H1 (cell line): ENCODE results near the gene OLFML2A. TPM values are rescaled to one million over a fixed set of nuclear protein-coding genes. Genes with fewer than 3 reads are reported as not detected.

ENCODE experiments used
- ASH2L ChIP-seq: fragments of 200-600, 300-600 bp; sonication (generic); IDR thresholded peaks from one replicate; pipeline ENCODE4 v1.7.1; 2017; ENCODE audit warnings: low read length
- BCL11A ChIP-seq, 2 experiments: IDR thresholded peaks; one replicate each; pipeline ENCODE4 v1.6.1; 2011; ENCODE audit warnings: low read depth in 2 of 2, low read length in 2 of 2, mild to moderate bottlenecking in 2 of 2
- BRCA1 ChIP-seq: IDR thresholded peaks from 2 replicates; pipeline ENCODE4 v1.6.1; 2012; ENCODE audit warnings: low read depth, low read length, improper control_type of control experiment
- CBX5 ChIP-seq: fragments of 300-800, 300-1000 bp; sonication (generic); IDR thresholded peaks from 2 replicates; pipeline ENCODE4 v1.7.1; 2016; ENCODE audit warnings: antibody characterized with exemption, low read length, low read depth
- CBX8 ChIP-seq: fragments of 300-800, 300-1000 bp; sonication (generic); IDR thresholded peaks from 2 replicates; pipeline ENCODE4 v1.7.1; 2016; ENCODE audit warnings: low read depth, low read length, borderline replicate concordance
- CEBPB ChIP-seq: IDR thresholded peaks from 2 replicates; pipeline ENCODE4 v1.6.1; 2012; ENCODE audit warnings: low read depth, low read length
- CTCF ChIP-seq, 3 experiments: IDR thresholded peaks; 1 replicate in 2 of 3; 2 replicates in 1 of 3; pipeline versions ENCODE4 v1.5.1 to v1.6.1; 2011; ENCODE audit warnings: low read length in 3 of 3, mild to moderate bottlenecking in 3 of 3, inconsistent platforms in 2 of 3, low read depth in 1 of 3, moderate library complexity in 1 of 3; ENCODE audit not compliant: insufficient read depth in 1 of 3; ENCODE audit errors: control extremely low read depth in 1 of 3
- EGR1 ChIP-seq: IDR thresholded peaks from 2 replicates; pipeline ENCODE4 v1.6.1; 2011; ENCODE audit warnings: low read depth, low read length, borderline replicate concordance
- EZH2 ChIP-seq: fragments of 200-600 bp; sonication (generic); IDR thresholded peaks from 2 replicates; pipeline ENCODE4 v1.7.1; 2012; ENCODE audit warnings: low read depth, mild to moderate bottlenecking, moderate library complexity, low read length, inconsistent platforms; ENCODE audit not compliant: severe bottlenecking
- GTF2F1 ChIP-seq: IDR thresholded peaks from 2 replicates; pipeline ENCODE4 v1.6.1; 2012; ENCODE audit warnings: low read depth, low read length, improper control_type of control experiment, borderline replicate concordance
- HDAC2 ChIP-seq, 2 experiments: fragments of 300-600 bp in 1 of 2; sonication (generic) in 1 of 2; IDR thresholded peaks; 2 replicates each; pipeline ENCODE4 v1.6.1; 2011 to 2012; ENCODE audit warnings: low read depth in 2 of 2, low read length in 2 of 2, mild to moderate bottlenecking in 2 of 2, moderate library complexity in 2 of 2, borderline replicate concordance in 1 of 2, inconsistent platforms in 1 of 2
- JUN ChIP-seq: IDR thresholded peaks from 2 replicates; pipeline ENCODE4 v1.6.1; 2011; ENCODE audit warnings: low read depth, mild to moderate bottlenecking, improper control_type of control experiment, low read length
- JUND ChIP-seq: IDR thresholded peaks from 2 replicates; pipeline ENCODE4 v1.6.1; 2011; ENCODE audit warnings: mild to moderate bottlenecking, improper control_type of control experiment, low read length
- RNF2 ChIP-seq: fragments of 200-900, 300-1000 bp; sonication (generic); IDR thresholded peaks from 2 replicates; pipeline ENCODE4 v1.7.1; 2016; ENCODE audit warnings: borderline replicate concordance, low read depth, mild to moderate bottlenecking, antibody characterized with exemption, low read length; ENCODE audit not compliant: poor library complexity, severe bottlenecking; ENCODE audit errors: missing control alignments
- SP4 ChIP-seq: IDR thresholded peaks from 2 replicates; pipeline ENCODE4 v1.6.1; 2012; ENCODE audit warnings: low read length, inconsistent platforms
- SRF ChIP-seq: IDR thresholded peaks from 2 replicates; pipeline ENCODE4 v1.6.1; 2011; ENCODE audit warnings: mild to moderate bottlenecking, low read depth, low read length, moderate library complexity
- SUZ12 ChIP-seq: fragments of 200-600 bp; sonication (generic); IDR thresholded peaks from 2 replicates; pipeline ENCODE4 v1.6.1; 2012; ENCODE audit warnings: mild to moderate bottlenecking, inconsistent platforms, low read length, moderate library complexity, mixed read lengths
- TAF1 ChIP-seq: IDR thresholded peaks from 2 replicates; pipeline ENCODE4 v1.6.1; 2011; ENCODE audit warnings: mild to moderate bottlenecking, low read depth, low read length
- TAF7 ChIP-seq: optimal IDR thresholded peaks from 2 replicates; pipeline ENCODE3; 2011; ENCODE audit warnings: low read depth, mild to moderate bottlenecking, inconsistent platforms, low read length, moderate library complexity, borderline replicate concordance
- TCF12 ChIP-seq: IDR thresholded peaks from 2 replicates; pipeline ENCODE4 v1.6.1; 2011; ENCODE audit warnings: low read depth, mild to moderate bottlenecking, low read length
- TEAD4 ChIP-seq: IDR thresholded peaks from 2 replicates; pipeline ENCODE4 v1.6.1; 2012; ENCODE audit warnings: low read depth, low read length, inconsistent platforms, mixed read lengths
- polyA plus RNA-seq, 7 experiments: library from polyadenylated mRNA; depleted of rRNA in 3 of 7; stranded (reverse) in 5 of 7; unstranded in 2 of 7; fragments of >200 nt in 5 of 7; fragments of 200-250 nt in 2 of 7; gene quantifications; 1 replicate in 5 of 7; 2 replicates in 1 of 7; 4 replicates in 1 of 7; pipeline versions ENCODE4 v1.2.1 to v1.2.3, GENCODE V29; 2011 to 2013; ENCODE audit warnings: missing spikeins in 2 of 7, mixed read lengths in 2 of 7
- total RNA-seq: library from RNA; stranded (reverse); fragmentation: NEBNext Ultra II Directional; extraction: Animal tissue kit (Norgen Biotek cat#: 25700); gene quantifications from 2 replicates; pipeline ENCODE4 v1.2.1, GENCODE V29; 2021

Gene OLFML2A
- total and polyA plus RNA-seq, 2 of the 8 experiments (the other 6 are each of a cell fraction or from before 2014, with no cell fraction given) = 7.8 to 11.5 TPM

DNA sequence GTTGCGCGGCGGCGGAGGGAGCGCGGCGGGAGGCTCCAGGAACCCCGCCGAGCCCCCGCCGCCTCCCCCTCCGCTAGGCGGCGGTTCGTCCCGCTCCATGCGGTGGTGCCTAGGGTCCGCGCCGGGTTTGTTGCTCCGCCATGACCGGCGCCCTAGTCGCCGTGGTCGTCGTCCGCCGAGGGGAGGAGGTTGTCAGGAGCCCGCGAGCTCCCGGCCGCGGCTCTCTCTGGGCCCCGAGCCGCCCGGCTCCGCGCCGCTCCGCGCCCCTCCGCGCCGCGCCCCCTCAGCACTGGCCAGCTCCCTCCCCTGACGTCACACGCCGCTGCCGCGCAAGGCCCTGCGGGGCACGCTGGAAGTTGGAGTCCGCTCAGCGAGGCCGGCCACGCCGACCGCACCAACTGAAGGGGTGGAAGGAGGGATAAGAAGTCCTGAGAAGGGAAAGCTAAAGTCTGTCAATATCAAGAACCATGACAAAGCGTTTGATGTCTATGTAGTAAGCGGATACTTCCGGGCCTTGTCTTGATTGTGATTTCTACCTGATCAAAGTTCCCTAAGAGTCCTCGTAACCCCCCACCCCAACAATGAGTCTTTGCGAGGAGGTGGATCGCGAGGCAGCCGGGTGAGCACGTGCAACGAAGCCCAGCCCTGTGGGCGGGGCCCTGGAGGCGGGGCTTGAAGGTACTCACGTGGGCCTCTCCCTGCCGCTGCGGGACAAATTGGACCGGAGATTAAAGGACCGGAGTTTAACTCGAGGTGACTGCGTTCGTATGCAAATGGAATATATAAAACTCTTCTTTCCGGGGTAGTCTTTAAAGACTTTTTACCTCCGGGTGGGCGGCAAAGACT lies 5.7 kb upstream of the OLFML2A start, which contains the start of gene NR6A1 (continued):
- TF ChIP-seq EGR1 (no peak), JUN (no peak), SRF (no peak), BRCA1 (peak; percentile 8; the same call in 1 of the 2 replicates), TEAD4 (no peak), CTCF (IDR thresholded peaks at IDR 0.05; ENCODE audit: control extremely low read depth in 1 of 3, insufficient read depth in 1 of 3, low read depth in 1 of 3, low read length in 3 of 3) (no peak), CBX8 (no peak), TCF12 (no peak), JUND (peak; percentile 99), RNF2 (no peak), GTF2F1 (no peak), HDAC2 (IDR thresholded peaks at IDR 0.05; ENCODE audit: borderline replicate concordance in 1 of 2, low read depth in 2 of 2, low read length in 2 of 2) (peak in 1 of 2 experiments; percentile 58; a peak in 1 of 4 replicates), CEBPB (no peak), SUZ12 (no peak), TAF1 (peak; percentile 64), SP4 (peak; percentile 88), TAF7 (no peak), EZH2 (no peak), BCL11A (IDR thresholded peaks at IDR 0.05; ENCODE audit: low read depth in 2 of 2, low read length in 2 of 2) (no peak), CBX5 (no peak), ASH2L (no peak)
